HG03108 (cell line): ENCODE data around the gene PCDHB14.
"Not testable (repeated sequence)": the region's sequence is repeated elsewhere in the genome, so short reads cannot be mapped to it uniquely, and the experiment has no call there.

ENCODE experiments used
- ATAC-seq: cut with Tn5 transposase; IDR thresholded peaks from one replicate; pipeline ENCODE4 v1.9.1; 2021; ENCODE audit warnings: moderate library complexity; ENCODE audit not compliant: unreplicated experiment

Gene PCDHB14

DNA sequence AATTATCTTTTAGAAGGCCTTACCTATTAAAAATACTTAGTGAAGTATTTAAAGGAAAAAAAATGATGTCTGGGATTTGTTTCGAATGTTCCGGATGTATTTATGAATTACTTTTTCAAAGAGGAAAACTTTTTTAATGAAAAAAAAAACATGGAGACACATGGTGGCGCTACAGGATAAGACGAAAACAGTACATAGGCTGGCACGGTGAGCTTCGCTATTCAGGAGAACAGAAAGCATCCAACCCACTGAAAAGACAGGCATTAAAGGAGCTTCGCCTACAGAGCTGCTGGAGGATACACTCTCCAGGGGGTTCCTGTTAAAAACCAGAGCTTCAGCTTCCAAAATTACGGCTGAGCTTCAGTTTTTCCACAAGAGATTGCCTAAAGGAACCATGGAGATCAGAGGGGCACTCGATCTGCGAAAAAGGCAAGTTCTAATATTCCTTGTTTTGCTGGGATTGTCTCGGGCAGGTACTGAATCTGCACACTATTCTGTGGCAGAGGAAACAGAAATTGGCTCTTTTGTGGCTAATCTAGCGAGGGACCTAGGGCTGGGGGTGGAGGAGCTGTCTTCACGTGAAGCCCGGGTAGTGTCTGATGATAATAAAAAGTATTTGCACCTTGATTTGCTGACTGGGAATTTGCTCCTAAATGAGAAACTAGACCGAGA lies at the start of gene PCDHB14:
Gene PCDHB14, plus strand, starts transcription at position 232 of the 672 bp plus-strand sequence. Its CDS starts 163 bp downstream, at position 395.
- ATAC-seq: no peak

DNA sequence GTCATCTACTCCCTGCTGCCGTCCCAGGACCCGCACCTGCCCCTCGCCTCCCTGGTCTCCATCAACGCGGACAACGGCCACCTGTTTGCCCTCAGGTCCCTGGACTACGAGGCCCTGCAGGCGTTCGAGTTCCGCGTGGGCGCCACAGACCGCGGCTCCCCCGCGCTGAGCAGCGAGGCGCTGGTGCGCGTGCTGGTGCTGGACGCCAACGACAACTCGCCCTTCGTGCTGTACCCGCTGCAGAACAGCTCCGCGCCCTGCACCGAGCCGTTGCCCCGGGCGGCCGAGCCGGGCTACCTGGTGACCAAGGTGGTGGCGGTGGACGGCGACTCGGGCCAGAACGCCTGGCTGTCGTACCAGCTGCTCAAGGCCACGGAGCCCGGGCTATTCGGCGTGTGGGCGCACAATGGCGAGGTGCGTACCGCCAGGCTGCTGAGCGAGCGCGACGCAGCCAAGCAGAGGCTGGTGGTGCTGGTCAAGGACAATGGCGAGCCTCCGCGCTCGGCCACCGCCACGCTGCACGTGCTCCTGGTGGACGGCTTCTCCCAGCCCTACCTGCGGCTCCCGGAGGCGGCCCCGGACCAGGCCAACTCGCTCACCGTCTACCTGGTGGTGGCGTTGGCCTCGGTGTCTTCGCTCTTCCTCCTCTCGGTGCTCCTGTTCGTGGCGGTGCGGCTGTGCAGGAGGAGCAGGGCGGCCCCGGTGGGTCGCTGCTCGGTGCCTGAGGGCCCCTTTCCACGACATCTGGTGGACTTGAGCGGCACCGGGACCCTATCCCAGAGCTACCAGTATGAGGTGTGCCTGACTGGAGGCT lies 48.6 kb upstream of the PCDHB14 start:
- not testable (repeated sequence) for ATAC-seq

DNA sequence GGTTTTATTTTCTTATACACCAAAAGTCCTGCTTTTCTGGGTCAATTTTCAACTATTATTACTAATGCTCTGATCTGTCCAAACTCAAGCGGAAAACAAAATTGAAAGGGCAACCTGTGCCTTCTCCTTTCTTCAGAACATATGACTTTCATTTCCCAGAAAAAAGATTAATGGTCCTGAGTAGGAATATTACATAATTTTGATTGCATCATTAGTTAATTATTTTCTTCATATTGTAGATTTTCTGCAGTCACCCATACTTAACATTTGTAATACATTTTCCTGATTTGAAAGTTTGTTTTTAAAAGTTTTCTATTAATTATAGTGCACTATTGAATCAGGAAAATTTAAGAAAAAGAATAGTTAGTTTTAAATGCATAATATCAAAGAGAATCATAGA lies 47.2 kb upstream of the PCDHB14 start:
- no peak for ATAC-seq

GRCh38 chr5:141177577-141178191 lies 45.5 kb upstream of the PCDHB14 start, which contains the start of gene PCDHB8:
Gene PCDHB8, plus strand, starts transcription at chr5:141177790. Its CDS starts 245 bp downstream, at chr5:141178035.
- not testable (repeated sequence) for ATAC-seq

GRCh38 chr5:141179371-141179770 lies 43.8 kb upstream of the PCDHB14 start:
- ATAC-seq: not testable (repeated sequence)

- ATAC-seq: not testable (repeated sequence)
These were observed 43.3 kb upstream of the PCDHB14 start for GRCh38 chr5:141179876-141180275.

DNA sequence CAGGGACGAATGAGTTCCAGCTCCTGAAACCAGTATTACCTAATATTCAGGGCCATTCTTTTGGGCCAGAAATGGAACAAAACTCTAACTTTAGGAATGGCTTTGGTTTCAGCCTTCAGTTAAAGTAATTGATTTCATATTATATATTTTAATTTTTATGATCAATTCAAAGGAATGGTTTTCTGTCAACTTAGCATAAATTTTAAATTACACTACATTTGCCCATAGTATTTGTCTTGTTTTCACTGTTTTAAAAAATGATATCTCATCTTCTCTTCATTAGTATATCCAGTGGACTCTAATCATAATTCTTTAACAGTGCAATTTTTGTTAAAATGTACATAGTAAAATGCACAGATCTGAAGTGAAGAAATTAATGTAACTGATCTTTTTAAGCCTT lies 42.8 kb upstream of the PCDHB14 start:
- ATAC-seq: no peak

- ATAC-seq: no peak
These were observed 40.9 kb upstream of the PCDHB14 start, which contains the start of gene PCDHB16 for GRCh38 chr5:141182248-141182647. Gene PCDHB16, plus strand, starts transcription at chr5:141182387. Its CDS starts 173 bp downstream, at chr5:141182560.

GRCh38 chr5:141184117-141184855 lies 38.9 kb upstream of the PCDHB14 start:
- ATAC-seq: not testable (repeated sequence)

GRCh38 chr5:141186897-141187512 lies 36.1 kb upstream of the PCDHB14 start, which contains the start of gene PCDHB9:
Gene PCDHB9, plus strand, starts transcription at chr5:141187161. Its CDS starts 158 bp downstream, at chr5:141187319.
- no peak for ATAC-seq

DNA sequence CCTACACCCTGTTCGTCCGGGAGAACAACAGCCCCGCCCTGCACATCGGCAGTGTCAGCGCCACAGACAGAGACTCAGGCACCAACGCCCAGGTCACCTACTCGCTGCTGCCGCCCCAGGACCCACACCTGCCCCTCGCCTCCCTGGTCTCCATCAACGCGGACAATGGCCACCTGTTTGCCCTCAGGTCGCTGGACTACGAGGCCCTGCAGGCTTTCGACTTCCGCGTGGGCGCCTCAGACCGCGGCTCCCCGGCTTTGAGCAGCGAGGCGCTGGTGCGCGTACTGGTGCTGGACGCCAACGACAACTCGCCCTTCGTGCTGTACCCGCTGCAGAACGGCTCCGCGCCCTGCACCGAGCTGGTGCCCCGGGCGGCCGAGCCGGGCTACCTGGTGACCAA lies 34.5 kb upstream of the PCDHB14 start:
- not testable (repeated sequence) for ATAC-seq

DNA sequence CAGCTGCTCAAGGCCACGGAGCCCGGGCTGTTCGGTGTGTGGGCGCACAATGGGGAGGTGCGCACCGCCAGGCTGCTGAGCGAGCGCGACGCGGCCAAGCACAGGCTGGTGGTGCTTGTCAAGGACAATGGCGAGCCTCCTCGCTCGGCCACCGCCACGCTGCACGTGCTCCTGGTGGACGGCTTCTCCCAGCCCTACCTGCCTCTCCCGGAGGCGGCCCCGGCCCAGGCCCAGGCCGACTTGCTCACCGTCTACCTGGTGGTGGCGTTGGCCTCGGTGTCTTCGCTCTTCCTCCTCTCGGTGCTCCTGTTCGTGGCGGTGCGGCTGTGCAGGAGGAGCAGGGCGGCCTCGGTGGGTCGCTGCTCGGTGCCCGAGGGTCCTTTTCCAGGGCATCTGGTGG lies 34.0 kb upstream of the PCDHB14 start:
- not testable (repeated sequence) for ATAC-seq

DNA sequence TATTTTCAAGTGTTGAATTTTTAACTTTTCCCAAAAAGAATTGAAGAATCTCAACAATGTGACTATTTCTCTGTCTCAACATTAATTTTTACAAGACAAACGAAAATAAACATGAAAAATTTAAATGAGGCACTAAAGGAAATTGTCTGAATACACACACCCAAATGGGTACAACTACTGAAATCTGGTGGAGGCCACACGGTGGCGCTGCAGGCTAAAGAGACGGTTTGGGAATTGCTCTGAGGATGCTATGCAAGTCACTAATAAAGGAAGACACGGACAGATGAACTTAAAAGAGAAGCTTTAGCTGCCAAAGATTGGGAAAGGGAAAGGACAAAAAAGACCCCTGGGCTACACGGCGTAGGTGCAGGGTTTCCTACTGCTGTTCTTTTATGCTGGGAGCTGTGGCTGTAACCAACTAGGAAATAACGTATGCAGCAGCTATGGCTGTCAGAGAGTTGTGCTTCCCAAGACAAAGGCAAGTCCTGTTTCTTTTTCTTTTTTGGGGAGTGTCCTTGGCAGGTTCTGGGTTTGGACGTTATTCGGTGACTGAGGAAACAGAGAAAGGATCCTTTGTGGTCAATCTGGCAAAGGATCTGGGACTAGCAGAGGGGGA lies 30.9 kb upstream of the PCDHB14 start, which contains the start of gene PCDHB10:
Gene PCDHB10, plus strand, starts transcription at position 244 of the 616 bp plus-strand sequence. Its CDS starts 200 bp downstream, at position 444.
- ATAC-seq: no peak

- ATAC-seq: not testable (repeated sequence)
These were observed 28.8 kb upstream of the PCDHB14 start for GRCh38 chr5:141194332-141194731.

- no peak for ATAC-seq
These were observed 26.8 kb upstream of the PCDHB14 start for GRCh38 chr5:141196363-141196762.

DNA sequence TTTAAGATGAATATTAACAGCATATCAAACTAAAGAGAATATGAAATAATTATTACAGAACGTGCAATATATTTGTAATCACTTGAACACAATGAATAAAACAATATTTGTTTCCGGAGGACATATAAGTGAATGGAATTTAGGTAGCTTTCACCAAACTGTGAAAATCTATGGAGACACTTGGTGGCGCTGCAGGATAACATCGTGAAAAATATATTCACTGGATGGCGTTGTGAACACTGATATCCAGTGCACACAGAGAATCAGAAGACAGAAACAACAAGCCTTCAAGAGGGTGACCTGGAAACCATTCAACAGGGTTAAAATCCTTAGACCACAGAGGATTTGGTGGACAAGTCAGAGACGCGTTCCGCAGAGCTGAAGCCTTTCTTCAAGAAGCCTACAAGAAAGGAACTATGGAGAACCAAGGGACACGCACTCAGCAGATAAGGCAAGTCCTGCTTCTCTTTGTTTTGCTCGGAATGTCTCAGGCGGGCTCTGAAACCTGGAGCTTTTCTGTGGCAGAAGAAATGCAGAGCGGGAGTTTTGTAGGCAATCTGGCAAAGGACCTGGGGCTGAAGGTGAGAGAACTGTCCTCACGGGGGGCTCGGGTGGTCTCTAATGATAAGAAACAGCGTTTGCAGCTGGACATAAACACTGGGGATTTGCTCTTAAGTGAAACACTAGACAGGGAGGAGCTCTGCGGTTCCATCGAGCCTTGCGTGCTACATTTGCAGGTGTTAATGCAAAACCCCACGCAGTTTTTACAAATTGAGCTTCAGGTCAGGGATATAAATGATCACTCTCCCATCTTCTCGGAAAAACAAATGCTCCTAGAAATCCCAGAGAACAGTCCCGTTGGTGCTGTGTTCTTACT lies 23.5 kb upstream of the PCDHB14 start, which contains the start of gene PCDHB11:
Gene PCDHB11, plus strand, starts transcription at position 269 of the 877 bp plus-strand sequence. Its CDS starts 148 bp downstream, at position 417.
- ATAC-seq: no peak

DNA sequence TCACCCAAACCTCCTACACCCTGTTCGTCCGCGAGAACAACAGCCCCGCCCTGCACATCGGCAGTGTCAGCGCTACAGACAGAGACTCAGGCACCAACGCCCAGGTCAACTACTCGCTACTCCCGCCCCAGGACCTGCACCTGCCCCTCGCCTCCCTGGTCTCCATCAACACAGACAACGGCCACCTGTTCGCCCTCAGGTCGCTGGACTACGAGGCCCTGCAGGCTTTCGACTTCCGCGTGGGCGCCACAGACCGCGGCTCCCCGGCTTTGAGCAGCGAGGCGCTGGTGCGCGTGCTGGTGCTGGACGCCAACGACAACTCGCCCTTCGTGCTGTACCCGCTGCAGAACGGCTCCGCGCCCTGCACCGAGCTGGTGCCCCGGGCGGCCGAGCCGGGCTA lies 22.0 kb upstream of the PCDHB14 start:
- not testable (repeated sequence) for ATAC-seq

- ATAC-seq: not testable (repeated sequence)
These were observed 21.5 kb upstream of the PCDHB14 start for GRCh38 chr5:141201646-141202045.
